Transverse colon (tissue), 3 donors: ENCODE results near the gene DARS1.

ENCODE experiments used
- POLR2A ChIP-seq: fragments of 450-650 bp; IDR thresholded peaks from one replicate; pipeline ENCODE4 v1.6.1; 2016; ENCODE audit warnings: antibody characterized with exemption, mild to moderate bottlenecking, moderate library complexity
- TF ChIP-seq, protein P1 (sequence below), 5 experiments: fragments of 200-600 bp in 3 of 5; fragments of 450-650 bp in 2 of 5; sonication (generic) in 3 of 5; IDR thresholded peaks; 1 replicate in 2 of 5; 2 replicates in 3 of 5; pipeline ENCODE4 v1.5.1; 2016 to 2017; ENCODE audit warnings: antibody characterized with exemption in 5 of 5, inconsistent platforms in 3 of 5, mild to moderate bottlenecking in 2 of 5, moderate library complexity in 1 of 5

- TF ChIP-seq, protein P1, sequence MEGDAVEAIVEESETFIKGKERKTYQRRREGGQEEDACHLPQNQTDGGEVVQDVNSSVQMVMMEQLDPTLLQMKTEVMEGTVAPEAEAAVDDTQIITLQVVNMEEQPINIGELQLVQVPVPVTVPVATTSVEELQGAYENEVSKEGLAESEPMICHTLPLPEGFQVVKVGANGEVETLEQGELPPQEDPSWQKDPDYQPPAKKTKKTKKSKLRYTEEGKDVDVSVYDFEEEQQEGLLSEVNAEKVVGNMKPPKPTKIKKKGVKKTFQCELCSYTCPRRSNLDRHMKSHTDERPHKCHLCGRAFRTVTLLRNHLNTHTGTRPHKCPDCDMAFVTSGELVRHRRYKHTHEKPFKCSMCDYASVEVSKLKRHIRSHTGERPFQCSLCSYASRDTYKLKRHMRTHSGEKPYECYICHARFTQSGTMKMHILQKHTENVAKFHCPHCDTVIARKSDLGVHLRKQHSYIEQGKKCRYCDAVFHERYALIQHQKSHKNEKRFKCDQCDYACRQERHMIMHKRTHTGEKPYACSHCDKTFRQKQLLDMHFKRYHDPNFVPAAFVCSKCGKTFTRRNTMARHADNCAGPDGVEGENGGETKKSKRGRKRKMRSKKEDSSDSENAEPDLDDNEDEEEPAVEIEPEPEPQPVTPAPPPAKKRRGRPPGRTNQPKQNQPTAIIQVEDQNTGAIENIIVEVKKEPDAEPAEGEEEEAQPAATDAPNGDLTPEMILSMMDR (IDR thresholded peaks at IDR 0.05), result no peak
- no peak for TF ChIP-seq POLR2A
Measured at GRCh38 chr2:135952891-135953290, 32.5 kb downstream of the DARS1 start.
